Measurements from ENCODE around the gene NAV3.

The NAV3 gene

GRCh38 chr12:78187741-78188140 lies 357.0 kb downstream of the NAV3 start:
- no peak overlapping the region for H3K27ac ChIP-seq
- no peak for TF ChIP-seq CTCF (conservative IDR thresholded peaks at IDR 0.05)

- no peak for TF ChIP-seq CTCF (conservative IDR thresholded peaks at IDR 0.05)
- H3K27ac ChIP-seq, result no peak overlapping the region
Measured at GRCh38 chr12:78189656-78190055, 359.0 kb downstream of the NAV3 start.

GRCh38 chr12:78191611-78192010 lies 360.9 kb downstream of the NAV3 start:
- no peak overlapping the region for H3K27ac ChIP-seq

GRCh38 chr12:78192979-78193378 lies 362.3 kb downstream of the NAV3 start:
- TF ChIP-seq CTCF (conservative IDR thresholded peaks at IDR 0.05), result no peak
- H3K27ac ChIP-seq, result no peak overlapping the region

More at GRCh38 chr12:78191611-78192010, 360.9 kb downstream of the NAV3 start:
- TF ChIP-seq CTCF (conservative IDR thresholded peaks at IDR 0.05), result no peak

GRCh38 chr12:78194448-78194847 lies 363.8 kb downstream of the NAV3 start:
- no peak overlapping the region for H3K27ac ChIP-seq
- TF ChIP-seq CTCF (conservative IDR thresholded peaks at IDR 0.05), result no peak

GRCh38 chr12:78198896-78199295 lies 368.2 kb downstream of the NAV3 start:
- no peak overlapping the region for H3K27ac ChIP-seq
- no peak for TF ChIP-seq CTCF (conservative IDR thresholded peaks at IDR 0.05)

GRCh38 chr12:78199926-78200325 lies 369.2 kb downstream of the NAV3 start:
- TF ChIP-seq CTCF (conservative IDR thresholded peaks at IDR 0.05), result no peak
- no peak overlapping the region for H3K27ac ChIP-seq

GRCh38 chr12:78204926-78205325 lies 374.2 kb downstream of the NAV3 start:
- no peak for TF ChIP-seq CTCF (conservative IDR thresholded peaks at IDR 0.05)
- no peak overlapping the region for H3K27ac ChIP-seq
